Activated CD8-positive, alpha-beta memory T cell treated with anti-CD3 and anti-CD28 coated beads, Interleukin-2, amount 50 U/mL, for 24 hours (primary cell): ENCODE measurements around the gene AMBP.
"Not testable (repeated sequence)": the region's sequence is repeated elsewhere in the genome, so short reads cannot be mapped to it uniquely, and the experiment has no call there.

Experiments
- DNase-seq: peaks from one replicate; pipeline ENCODE4 v3.0.0-alpha.2; 2020; ENCODE audit errors: extremely low read depth

The AMBP gene

GRCh38 chr9:114092336-114092735 lies 14.2 kb upstream of the AMBP start:
- no peak for DNase-seq

GRCh38 chr9:114091711-114092110 lies 13.6 kb upstream of the AMBP start:
- DNase-seq: no peak

- no peak for DNase-seq
Observed at GRCh38 chr9:114090798-114091197, 12.7 kb upstream of the AMBP start.

- no peak for DNase-seq
Observed at GRCh38 chr9:114089206-114089840, 11.2 kb upstream of the AMBP start.

- DNase-seq: no peak
Observed at GRCh38 chr9:114088571-114089170, 10.6 kb upstream of the AMBP start.

GRCh38 chr9:114087721-114088120 lies 9.6 kb upstream of the AMBP start:
- no peak for DNase-seq

GRCh38 chr9:114086607-114087006 lies 8.5 kb upstream of the AMBP start:
- no peak for DNase-seq

- DNase-seq: no peak
Observed at GRCh38 chr9:114086009-114086408, 7.9 kb upstream of the AMBP start.

GRCh38 chr9:114085387-114085789 lies 7.3 kb upstream of the AMBP start:
- DNase-seq: no peak

GRCh38 chr9:114084282-114085073 lies 6.4 kb upstream of the AMBP start:
- DNase-seq: no peak

- no peak for DNase-seq
Observed at GRCh38 chr9:114083666-114084065, 5.6 kb upstream of the AMBP start.

GRCh38 chr9:114082763-114083412 lies 4.8 kb upstream of the AMBP start:
- DNase-seq: not testable (repeated sequence)

- peak; percentile 64 for DNase-seq
Observed at GRCh38 chr9:114082017-114082762, 4.1 kb upstream of the AMBP start.

- no peak for DNase-seq
Observed at GRCh38 chr9:114081441-114082016, 3.4 kb upstream of the AMBP start.

- DNase-seq: no peak
Observed at GRCh38 chr9:114080773-114081440, 2.8 kb upstream of the AMBP start.

- no peak for DNase-seq
Observed at GRCh38 chr9:114080195-114080772, 2.2 kb upstream of the AMBP start.

GRCh38 chr9:114078781-114079156 lies 669 bp upstream of the AMBP start:
- DNase-seq: no peak

- DNase-seq: no peak
Observed at GRCh38 chr9:114077162-114077837, 800 bp downstream of the AMBP start.

- DNase-seq: no peak
Observed at GRCh38 chr9:114076237-114077161, 1.6 kb downstream of the AMBP start.
